Activated CD8-positive, alpha-beta T cell treated with anti-CD3 and anti-CD28 coated beads, Interleukin-2, amount 10 ng/mL, durations not matched to agents 7 days and 5 days (primary cell): Measurements from ENCODE around the gene CD180. TPM values are rescaled to one million over a fixed set of nuclear protein-coding genes. Genes with fewer than 3 reads are reported as not detected.

Experiments
- ATAC-seq: fragments of 150-1000 bp; cut with Tn5 transposase; one replicate; pipeline ENCODE4 v1.10.0; 2021; ENCODE audit warnings: moderate library complexity
- CTCF ChIA-PET: fragments of 350-600 bp; sonication (Branson Sonifier 250); formaldehyde crosslinking; loops from one replicate; lab custom pipeline; 2021; ENCODE audit warnings: antibody characterized with exemption; lab: Charles Lee
- POLR2A ChIA-PET: fragments of 350-600 bp; sonication (Branson Sonifier 250); formaldehyde crosslinking; loops from one replicate; lab custom pipeline; 2021; ENCODE audit warnings: antibody characterized with exemption; lab: Charles Lee
- DNase-seq: peaks from one replicate; pipeline ENCODE4 v3.0.0-alpha.2; 2020
- H3K27ac Mint-ChIP-seq: one replicate; pipeline ENCODE4 v1.8.0; 2021; ENCODE audit warnings: mild to moderate bottlenecking, mixed read lengths
- H3K27me3 Mint-ChIP-seq: one replicate; pipeline ENCODE4 v1.8.0; 2021; ENCODE audit warnings: low read depth, mixed read lengths
- H3K36me3 Mint-ChIP-seq: one replicate; pipeline ENCODE4 v1.8.0; 2021; ENCODE audit warnings: low read depth, mixed read lengths
- H3K4me1 Mint-ChIP-seq: one replicate; pipeline ENCODE4 v1.8.0; 2021; ENCODE audit warnings: low read depth, mixed read lengths
- H3K4me3 Mint-ChIP-seq: one replicate; pipeline ENCODE4 v1.8.0; 2021; ENCODE audit warnings: mild to moderate bottlenecking, mixed read lengths
- H3K9me3 Mint-ChIP-seq: one replicate; pipeline ENCODE4 v1.8.0; 2022; ENCODE audit warnings: mixed read lengths; ENCODE audit not compliant: insufficient read depth
- total RNA-seq, 2 experiments: library from RNA; stranded (reverse); gene quantifications; one replicate each; pipeline ENCODE4 v1.2.3, GENCODE V29; 2021

CD180 gene
- not detected for total RNA-seq

DNA sequence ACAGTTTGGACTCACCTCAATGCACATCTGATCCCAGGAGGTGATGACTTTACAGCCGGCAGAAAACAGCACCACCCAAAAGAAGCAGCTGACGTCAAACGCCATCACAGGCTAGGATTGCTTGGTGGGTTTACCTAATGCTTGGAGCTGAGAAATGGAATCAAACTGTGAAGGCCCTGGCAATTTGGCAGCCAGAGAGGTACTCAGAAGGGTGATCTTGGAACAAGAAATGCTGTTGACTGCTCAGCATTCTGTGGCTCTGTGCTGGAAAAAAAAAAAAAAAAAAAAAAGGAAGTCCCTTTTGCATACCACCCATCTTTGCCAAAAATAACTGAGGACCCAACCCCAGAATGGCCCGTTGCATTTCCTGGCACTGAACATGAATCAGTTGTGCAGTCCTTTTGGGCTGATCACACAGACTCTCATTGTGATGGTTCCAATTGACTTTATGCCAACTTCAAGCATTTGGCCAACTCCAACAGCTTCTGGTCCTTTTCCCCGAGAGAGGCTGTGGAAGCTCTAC, at the start of gene CD180:
Gene CD180, minus strand, starts transcription at position 263 of the 523 bp plus-strand sequence. Its CDS starts 158 bp downstream, at position 105.
- Mint-ChIP-seq H3K27me3 (no peaks in the 10 kb centered on the region), H3K4me3 (no peak within 1 kb of the TSS), H3K27ac (no peak within 1 kb of the TSS), H3K9me3 (peaks cover 22% of the 10 kb centered on the region), H3K4me1 (peaks cover 59% of the 10 kb centered on the region), H3K36me3 (peaks cover 45% of the 10 kb centered on the region)
- ATAC-seq (no peak), DNase-seq (no peak)
- ChIA-PET POLR2A (interaction anchor here (14.2 kb wide), 1 partner anchor 29 kb away, joined by 177 read pairs; no protein-coding TSS in a partner anchor), CTCF (no interaction called here)

DNA sequence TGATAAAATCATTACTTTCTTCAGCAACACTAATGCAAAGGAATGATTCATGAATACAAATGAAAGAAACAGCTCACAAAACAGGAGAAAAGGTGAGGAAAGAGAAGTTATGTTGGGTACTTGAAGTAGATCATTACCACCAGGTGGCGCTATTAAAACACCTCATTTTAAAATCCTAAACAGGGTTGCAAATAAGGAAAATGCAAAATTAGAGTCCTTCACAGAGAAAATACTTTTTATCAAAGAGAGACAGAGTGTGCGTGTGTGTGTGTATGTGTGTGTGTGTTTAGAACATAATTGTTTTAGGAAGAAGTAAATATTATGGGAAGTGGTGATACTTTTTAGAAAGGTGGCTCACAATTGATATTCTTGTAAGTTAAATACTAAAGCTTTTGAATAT, 49.5 kb upstream of the CD180 start:
- H3K27me3 Mint-ChIP-seq: no peaks in the 10 kb centered on the region
- ChIA-PET POLR2A (interaction anchor here (0.7 kb wide), 1 partner anchor 8 kb away, joined by 4 read pairs; no protein-coding TSS in a partner anchor), CTCF (interaction anchor here (0.7 to 4.0 kb wide), 49 partner anchors 9 to 1761 kb away, joined by 3 to 24 read pairs (median 4); partner anchors contain the start of gene PIK3R1)
- H3K36me3 Mint-ChIP-seq: no peaks in the 10 kb centered on the region
- no peak overlapping the region for H3K27ac Mint-ChIP-seq
- H3K9me3 Mint-ChIP-seq: no peaks in the 10 kb centered on the region
- peak; percentile 32 for DNase-seq
- peaks cover 16% of the 10 kb centered on the region for H3K4me1 Mint-ChIP-seq
- peak; percentile 39 for ATAC-seq
- H3K4me3 Mint-ChIP-seq: no peak overlapping the region

DNA sequence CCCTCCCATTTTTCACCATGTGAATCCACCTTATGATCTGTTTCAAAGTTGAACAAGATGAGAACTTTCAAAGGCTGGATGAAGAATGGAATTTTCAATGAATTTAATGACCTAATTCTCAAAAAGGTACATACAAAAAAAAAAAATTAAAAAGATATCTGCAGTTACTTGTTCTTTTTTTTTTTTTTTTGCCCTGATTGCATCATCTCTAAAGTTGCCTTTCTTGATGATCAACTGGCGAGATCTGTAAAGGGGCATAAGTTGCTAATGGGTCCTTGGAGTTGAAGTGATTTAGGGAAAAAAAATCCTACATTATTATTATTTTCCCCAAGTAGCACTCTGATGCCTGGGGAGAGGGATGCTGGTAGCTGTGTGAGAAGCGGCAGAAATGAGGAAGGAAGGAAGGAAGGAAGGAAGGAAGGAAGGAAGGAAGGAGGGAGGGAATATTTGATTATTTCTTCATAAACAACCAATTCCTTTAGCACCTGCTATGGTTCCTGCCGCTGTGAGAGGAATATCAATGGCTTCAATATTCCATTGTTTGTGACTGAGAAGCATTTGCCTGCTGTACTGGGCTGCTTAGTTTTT, 48.8 kb upstream of the CD180 start:
- no peak for DNase-seq
- no peaks in the 10 kb centered on the region for H3K9me3 Mint-ChIP-seq
- H3K4me1 Mint-ChIP-seq: peaks cover 18% of the 10 kb centered on the region
- ChIA-PET POLR2A (interaction anchor here (0.7 kb wide), 1 partner anchor 8 kb away, joined by 4 read pairs; no protein-coding TSS in a partner anchor), CTCF (interaction anchor here (0.7 to 4.0 kb wide), 35 partner anchors 8 to 1035 kb away, joined by 3 to 24 read pairs (median 5); partner anchors contain the start of gene PIK3R1)
- H3K4me3 Mint-ChIP-seq: no peak overlapping the region
- H3K36me3 Mint-ChIP-seq: no peaks in the 10 kb centered on the region
- H3K27me3 Mint-ChIP-seq: no peaks in the 10 kb centered on the region
- H3K27ac Mint-ChIP-seq: peak overlapping the region; percentile 60
- ATAC-seq: no peak

DNA sequence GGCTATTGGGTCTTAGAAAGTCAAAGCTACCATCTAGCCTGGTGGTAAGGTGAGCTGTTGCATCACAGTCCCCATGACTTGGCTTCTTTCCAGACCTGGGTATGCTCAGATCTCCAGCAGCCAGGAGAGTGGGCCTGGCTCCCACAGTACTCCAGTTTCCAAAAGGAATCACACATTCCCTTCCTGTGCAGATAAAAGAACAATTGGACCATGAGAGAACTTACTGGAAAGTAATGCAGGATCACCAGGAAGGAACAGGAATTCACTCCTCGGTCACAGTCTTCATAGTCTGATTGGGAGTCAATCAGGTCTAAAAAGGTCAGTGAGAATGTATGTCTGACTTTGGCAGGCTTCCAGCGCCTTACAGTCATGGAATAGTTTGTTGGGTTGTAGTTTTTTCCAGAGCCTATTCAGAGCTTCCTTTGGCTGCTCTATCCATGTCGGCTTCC, 47.8 kb upstream of the CD180 start:
- H3K9me3 Mint-ChIP-seq: no peaks in the 10 kb centered on the region
- no peaks in the 10 kb centered on the region for H3K27me3 Mint-ChIP-seq
- ATAC-seq: no peak
- no peaks in the 10 kb centered on the region for H3K36me3 Mint-ChIP-seq
- no peak for DNase-seq
- H3K4me1 Mint-ChIP-seq: peaks cover 18% of the 10 kb centered on the region
- no peak overlapping the region for H3K4me3 Mint-ChIP-seq
- ChIA-PET POLR2A (no interaction called here), CTCF (interaction anchor here (4.0 kb wide), 1 partner anchor 11 kb away, joined by 24 read pairs; no protein-coding TSS in a partner anchor)
- H3K27ac Mint-ChIP-seq: no peak overlapping the region

DNA sequence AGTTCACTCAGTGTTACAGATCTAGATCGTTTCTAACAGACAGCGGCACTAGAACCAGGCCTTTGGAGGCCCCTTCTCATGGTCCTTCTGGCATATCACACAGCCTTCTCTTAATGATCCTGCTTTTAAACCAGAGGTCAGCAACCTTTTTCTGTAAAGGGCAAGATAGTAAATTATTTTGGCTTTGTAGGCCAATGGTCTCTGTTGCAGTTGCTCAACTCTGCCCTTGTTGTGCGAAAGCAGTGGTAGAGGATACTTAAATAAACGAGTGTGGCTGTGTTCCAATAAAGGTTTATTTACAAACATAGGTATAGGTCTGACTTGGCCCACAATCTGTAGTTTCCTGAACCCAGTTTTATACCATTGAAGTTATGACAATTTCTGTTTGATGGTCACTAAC, 47.3 kb upstream of the CD180 start:
- ChIA-PET POLR2A (no interaction called here), CTCF (interaction anchor here (1.2 to 4.0 kb wide), 2 partner anchors 11 to 35 kb away, joined by 3 to 24 read pairs; no protein-coding TSS in a partner anchor)
- no peak overlapping the region for H3K4me3 Mint-ChIP-seq
- DNase-seq: no peak
- peaks cover 18% of the 10 kb centered on the region for H3K4me1 Mint-ChIP-seq
- no peak overlapping the region for H3K27ac Mint-ChIP-seq
- no peak for ATAC-seq
- H3K36me3 Mint-ChIP-seq: no peaks in the 10 kb centered on the region
- H3K27me3 Mint-ChIP-seq: no peaks in the 10 kb centered on the region
- H3K9me3 Mint-ChIP-seq: no peaks in the 10 kb centered on the region

DNA sequence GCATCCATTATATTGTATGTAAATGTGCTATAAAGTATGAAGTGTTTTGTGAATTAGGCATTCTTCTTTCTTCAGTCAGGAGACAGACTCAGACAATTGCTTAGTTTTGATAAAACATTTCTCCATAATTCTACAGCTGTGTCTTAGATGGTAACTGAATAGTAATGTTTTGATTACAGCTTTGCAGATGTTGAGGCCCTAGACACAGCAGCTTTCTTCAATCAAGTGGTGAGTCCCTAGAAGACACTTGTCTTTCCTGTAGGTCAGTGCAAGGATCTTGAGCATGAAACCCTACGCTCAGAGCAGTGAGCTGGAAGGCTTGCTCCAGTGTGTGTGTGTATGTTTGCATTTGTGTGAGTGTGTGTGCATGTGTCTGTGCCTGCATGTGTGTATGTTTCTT, 46.8 kb upstream of the CD180 start:
- ChIA-PET CTCF (interaction anchor here (0.7 to 4.0 kb wide), 4 partner anchors 10 to 151 kb away, joined by 3 to 24 read pairs (median 3); no protein-coding TSS in a partner anchor), POLR2A (no interaction called here)
- ATAC-seq (no peak), DNase-seq (no peak)
- Mint-ChIP-seq H3K4me1 (peaks cover 12% of the 10 kb centered on the region), H3K27ac (no peak overlapping the region), H3K27me3 (no peaks in the 10 kb centered on the region), H3K36me3 (no peaks in the 10 kb centered on the region), H3K9me3 (no peaks in the 10 kb centered on the region), H3K4me3 (no peak overlapping the region)

DNA sequence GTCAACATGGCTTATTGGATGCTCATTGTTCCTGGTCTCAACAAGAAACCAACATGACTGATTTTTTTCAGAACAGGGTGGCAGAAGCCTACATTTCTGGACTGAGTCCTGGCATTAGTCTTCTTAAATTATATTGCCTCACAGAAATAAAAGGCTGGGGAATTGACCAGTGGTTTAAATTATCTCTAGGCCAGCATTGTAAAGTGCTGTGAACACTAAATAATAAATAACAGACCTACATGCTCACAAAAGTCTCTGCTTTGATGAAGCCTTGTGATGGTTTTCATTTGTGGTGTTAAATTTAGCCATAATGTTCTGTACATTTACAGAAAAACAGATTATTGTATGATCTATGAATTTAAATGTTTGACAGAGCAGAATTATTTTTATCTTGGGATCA, 44.7 kb upstream of the CD180 start:
- POLR2A ChIA-PET: no interaction called here
- H3K36me3 Mint-ChIP-seq: no peaks in the 10 kb centered on the region
- ATAC-seq: no peak
- no peaks in the 10 kb centered on the region for H3K27me3 Mint-ChIP-seq
- no peak overlapping the region for H3K4me3 Mint-ChIP-seq
- CTCF ChIA-PET: no interaction called here
- no peaks in the 10 kb centered on the region for H3K9me3 Mint-ChIP-seq
- H3K27ac Mint-ChIP-seq: no peak overlapping the region
- no peak for DNase-seq
- peaks cover 7% of the 10 kb centered on the region for H3K4me1 Mint-ChIP-seq

DNA sequence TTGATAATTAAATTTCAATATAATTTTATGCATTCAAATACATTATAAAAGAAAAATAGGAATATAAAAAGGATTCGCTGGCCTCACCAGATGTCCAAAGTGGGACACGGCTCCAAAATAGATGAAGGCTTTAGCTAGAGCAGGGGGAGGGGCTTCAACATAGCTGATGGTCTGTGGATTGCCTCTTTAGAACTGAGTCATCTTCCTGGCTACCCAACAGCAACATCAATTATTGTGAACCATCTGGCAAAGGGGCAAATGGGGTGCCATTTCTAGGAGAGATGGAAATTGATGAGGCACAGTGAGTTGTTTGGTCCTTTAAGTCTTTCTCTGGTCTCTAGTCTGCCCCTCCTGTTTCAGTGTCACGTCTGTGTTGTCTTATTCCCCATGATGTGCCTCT, 44.2 kb upstream of the CD180 start:
- Mint-ChIP-seq H3K9me3 (no peaks in the 10 kb centered on the region), H3K36me3 (no peaks in the 10 kb centered on the region), H3K27ac (no peak overlapping the region), H3K4me1 (peaks cover 7% of the 10 kb centered on the region), H3K27me3 (no peaks in the 10 kb centered on the region), H3K4me3 (no peak overlapping the region)
- DNase-seq (no peak), ATAC-seq (no peak)
- POLR2A ChIA-PET: no interaction called here
- CTCF ChIA-PET: interaction anchor here (1.0 to 1.7 kb wide), 3 partner anchors 19 to 1012 kb away, joined by 3 to 6 read pairs (median 3); no protein-coding TSS in a partner anchor

DNA sequence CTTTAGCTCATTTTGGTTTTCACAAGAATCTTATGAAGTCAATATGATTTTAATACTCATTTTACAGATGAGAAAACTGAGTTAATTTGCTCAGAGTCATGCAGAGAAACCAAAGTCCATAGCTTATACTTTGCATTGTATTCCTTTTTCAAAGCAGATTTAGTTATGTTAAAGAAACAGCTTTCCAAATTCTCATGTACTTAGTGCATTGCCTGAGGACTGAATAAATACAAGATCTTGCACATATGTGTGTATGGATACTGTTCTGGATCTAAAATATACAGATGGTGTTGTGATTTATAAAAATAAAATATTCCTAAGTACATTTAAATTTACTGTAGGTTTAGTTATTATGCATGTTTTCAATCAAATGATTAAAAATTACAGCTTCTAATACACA, 43.5 kb upstream of the CD180 start:
- Mint-ChIP-seq H3K4me3 (no peak overlapping the region), H3K9me3 (no peaks in the 10 kb centered on the region), H3K4me1 (peaks cover 7% of the 10 kb centered on the region), H3K27me3 (no peaks in the 10 kb centered on the region), H3K27ac (no peak overlapping the region), H3K36me3 (no peaks in the 10 kb centered on the region)
- ChIA-PET CTCF (interaction anchor here (0.8 to 1.7 kb wide), 7 partner anchors 17 to 1046 kb away, joined by 3 to 6 read pairs (median 3); no protein-coding TSS in a partner anchor), POLR2A (interaction anchor here (0.6 kb wide), 1 partner anchor 1154 kb away, joined by 3 read pairs; no protein-coding TSS in a partner anchor)
- no peak for ATAC-seq
- DNase-seq: no peak

DNA sequence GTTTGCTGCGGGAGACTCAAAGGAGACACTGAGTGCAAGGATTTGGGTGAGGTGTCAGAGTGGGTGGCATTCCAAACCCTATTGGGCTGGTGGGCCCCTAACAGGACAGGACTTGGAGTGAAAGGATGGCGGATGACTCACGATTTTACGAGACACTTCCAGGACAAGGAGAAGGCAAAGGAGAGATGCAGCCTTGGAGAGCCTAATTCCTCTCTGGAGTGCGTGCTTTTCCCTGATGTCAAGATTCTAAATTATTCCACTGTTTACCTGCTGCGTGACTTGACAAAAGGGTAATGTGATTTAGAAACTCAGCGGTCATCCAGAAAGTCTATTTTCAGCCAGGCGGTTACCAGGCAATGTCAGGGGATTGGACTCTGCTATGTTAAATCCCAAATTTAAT, 41.6 kb upstream of the CD180 start:
- CTCF ChIA-PET: no interaction called here
- Mint-ChIP-seq H3K4me1 (peaks cover 7% of the 10 kb centered on the region), H3K27me3 (no peaks in the 10 kb centered on the region), H3K9me3 (no peaks in the 10 kb centered on the region), H3K36me3 (no peaks in the 10 kb centered on the region), H3K4me3 (no peak overlapping the region), H3K27ac (no peak overlapping the region)
- DNase-seq (no peak), ATAC-seq (no peak)
- POLR2A ChIA-PET: interaction anchor here (0.6 kb wide), 1 partner anchor 8 kb away, joined by 4 read pairs; no protein-coding TSS in a partner anchor

DNA sequence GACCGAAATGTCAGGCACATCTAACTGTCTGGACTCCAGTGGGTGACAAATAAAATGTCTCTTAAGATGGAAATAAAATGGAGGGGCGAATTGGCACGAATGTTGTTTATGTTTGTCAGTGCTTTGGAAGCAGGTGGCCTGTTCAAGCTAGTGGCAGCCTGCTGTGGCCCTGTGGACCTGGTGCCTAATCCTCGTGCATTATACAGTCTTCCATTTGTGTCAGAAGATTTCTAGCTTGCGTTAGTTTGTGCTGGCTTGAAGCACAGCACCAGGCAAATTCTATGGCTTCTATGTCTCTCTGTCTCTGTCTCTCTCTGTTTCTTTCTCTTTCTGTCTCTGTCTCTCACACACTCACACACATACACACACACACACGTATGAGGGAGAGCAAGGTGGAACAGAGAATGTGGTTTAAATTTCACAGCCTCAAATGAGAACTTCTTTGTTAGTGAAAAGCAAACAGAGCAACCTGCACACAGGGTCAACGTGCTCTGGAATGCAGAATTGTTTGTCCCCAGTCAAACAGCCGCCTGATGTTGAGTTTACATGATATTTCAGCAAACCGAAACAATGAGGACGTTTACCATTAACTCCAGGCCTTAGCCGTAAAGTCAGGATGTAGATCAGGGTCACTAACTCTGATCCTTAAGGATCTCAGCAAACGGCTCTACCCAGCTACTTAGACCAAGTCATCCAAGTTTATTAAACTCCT, 39.0 kb upstream of the CD180 start:
- no peak overlapping the region for H3K4me3 Mint-ChIP-seq
- H3K27ac Mint-ChIP-seq: no peak overlapping the region
- no peaks in the 10 kb centered on the region for H3K9me3 Mint-ChIP-seq
- ATAC-seq: no peak
- H3K27me3 Mint-ChIP-seq: peaks cover 2% of the 10 kb centered on the region
- no peaks in the 10 kb centered on the region for H3K4me1 Mint-ChIP-seq
- ChIA-PET CTCF (interaction anchor here (2.2 kb wide), 1 partner anchor 11 kb away, joined by 12 read pairs; no protein-coding TSS in a partner anchor), POLR2A (no interaction called here)
- DNase-seq: no peak
- no peaks in the 10 kb centered on the region for H3K36me3 Mint-ChIP-seq
